ENCODE data around the gene SNAPC5. TPM values are rescaled to one million over a fixed set of nuclear protein-coding genes. Genes with fewer than 3 reads are reported as not detected.

SNAPC5 gene
- total RNA-seq, result 9.6 and 12.4 TPM in 2 replicates

GRCh38 chr15:66497502-66498455 lies at the start of gene SNAPC5:
TSS of gene SNAPC5 (minus strand) at chr15:66497762. CDS start at chr15:66497731, 31 bp downstream.

GRCh38 chr15:66504563-66505429 lies 7.2 kb upstream of the SNAPC5 start, which contains the start of the genes RPL4 and ZWILCH:
TSS of gene RPL4 (minus strand) at chr15:66504855. CDS start at chr15:66504790, 65 bp downstream.
TSS of gene ZWILCH (plus strand) at chr15:66505326. CDS start at chr15:66505339, 13 bp downstream.

Other genes starting within 250 kb of the SNAPC5 start
- gene MEGF11, start 244.0 kb downstream of the SNAPC5 start, total RNA-seq, result not detected in 2 replicates
- 14.6 and 17.5 TPM in 2 replicates for gene DIS3L, start 204.2 kb downstream of the SNAPC5 start, total RNA-seq
- 4.1 and 5.0 TPM in 2 replicates for gene TIPIN, start 141.1 kb downstream of the SNAPC5 start, total RNA-seq
- 36.7 and 40.5 TPM in 2 replicates for gene MAP2K1, start 110.8 kb downstream of the SNAPC5 start, total RNA-seq
- 5,024 and 5,893 TPM in 2 replicates for gene RPL4, start 7.1 kb upstream of the SNAPC5 start, total RNA-seq
- 4.5 and 8.3 TPM in 2 replicates for gene ZWILCH, start 7.6 kb upstream of the SNAPC5 start, total RNA-seq
- gene LCTL, start 68.2 kb upstream of the SNAPC5 start, total RNA-seq, result 1.6 TPM in 1 of 2 replicates, not detected in the other
- gene SMAD6, start 204.5 kb upstream of the SNAPC5 start, total RNA-seq, result 31.4 and 43.7 TPM in 2 replicates